ENCODE results near the gene PLXNA3. TPM values are rescaled to one million over a fixed set of nuclear protein-coding genes. Genes with fewer than 3 reads are reported as not detected.

The PLXNA3 gene
- polyA plus RNA-seq, 3 donors: 0.02 to 10.9 TPM; not detected in 1

- DNase-seq: no peak
- H3K36me3 ChIP-seq (replicated peaks in 1 of 2; ENCODE audit: control insufficient read depth in 1 of 2, insufficient read depth in 2 of 2, low read length in 2 of 2): no peaks in the 10 kb centered on the region
Observed at GRCh38 chrX:154469114-154469513, 11.0 kb downstream of the PLXNA3 start.

GRCh38 chrX:154469880-154470279, 11.8 kb downstream of the PLXNA3 start:
- H3K36me3 ChIP-seq (replicated peaks in 1 of 2; ENCODE audit: control insufficient read depth in 1 of 2, insufficient read depth in 2 of 2, low read length in 2 of 2): no peaks in the 10 kb centered on the region
- H3K9me3 ChIP-seq (replicated peaks in 1 of 2; ENCODE audit: control insufficient read depth in 1 of 2, insufficient read depth in 1 of 2, low read length in 2 of 2): peaks cover 0 to 4% of the 10 kb centered on the region in 2 donors
- H2AFZ ChIP-seq (ENCODE audit: insufficient read depth, low read depth, low read length, poor library complexity, severe bottlenecking): no peak overlapping the region
- no peaks in the 10 kb centered on the region for H3K36me3 Mint-ChIP-seq
- H3K4me3 Mint-ChIP-seq: no peak overlapping the region
- H4K20me1 ChIP-seq (ENCODE audit: insufficient read depth, low read length): no peaks in the 10 kb centered on the region
- no peak for TF ChIP-seq CTCF (IDR thresholded peaks at IDR 0.05)
- H3K27ac ChIP-seq (ENCODE audit: low read depth in 1 of 2, low read length in 2 of 2): no peak overlapping the region
- no peak overlapping the region for H3K27ac Mint-ChIP-seq
- no peak overlapping the region for H3K4me3 ChIP-seq (replicated peaks in 1 of 3; ENCODE audit: low read depth in 2 of 3, low read length in 3 of 3)
- no peaks in the 10 kb centered on the region for H3K4me1 Mint-ChIP-seq
- H3K9me3 Mint-ChIP-seq: peaks cover 0 to 7% (median 0%) of the 10 kb centered on the region in 7 donors
- 95% methylated on average over 13 of the region's 18 CpGs for WGBS (ENCODE audit: insufficient coverage)
- no peaks in the 10 kb centered on the region for H3K4me1 ChIP-seq (ENCODE audit: control insufficient read depth in 1 of 2, insufficient read depth in 2 of 2, low read length in 2 of 2)
- peaks cover 0 to 6% (median 2%) of the 10 kb centered on the region in 3 donors for H3K27me3 Mint-ChIP-seq (ENCODE audit: low read depth in 3 of 3)
- no peaks in the 10 kb centered on the region for H3K79me2 ChIP-seq (ENCODE audit: insufficient read depth, low read length)
- intact Hi-C loops (cut with micrococcal nuclease): no loop called here
- H3K9ac ChIP-seq (ENCODE audit: insufficient read depth, low read length, poor library complexity, severe bottlenecking): no peak overlapping the region
- no peak overlapping the region for H3K4me2 ChIP-seq (replicated peaks; ENCODE audit: extremely low read depth, low read length, poor library complexity, severe bottlenecking)
- no peaks in the 10 kb centered on the region for H3K27me3 ChIP-seq (ENCODE audit: control insufficient read depth in 2 of 2, insufficient read depth in 2 of 2, low read length in 2 of 2)
- DNase-seq: no peak

More at GRCh38 chrX:154469114-154469513, 11.0 kb downstream of the PLXNA3 start:
- H3K4me2 ChIP-seq (replicated peaks; ENCODE audit: extremely low read depth, low read length, poor library complexity, severe bottlenecking): no peak overlapping the region
- Mint-ChIP-seq H3K36me3 (no peaks in the 10 kb centered on the region), H3K4me3 (no peak overlapping the region), H3K4me1 (no peaks in the 10 kb centered on the region), H3K9me3 (peaks cover 0 to 7% (median 0%) of the 10 kb centered on the region in 7 donors), H3K27me3 (ENCODE audit: low read depth in 3 of 3) (peaks cover 0 to 6% (median 2%) of the 10 kb centered on the region in 3 donors), H3K27ac (no peak overlapping the region)
- H3K4me1 ChIP-seq (ENCODE audit: control insufficient read depth in 1 of 2, insufficient read depth in 2 of 2, low read length in 2 of 2): no peaks in the 10 kb centered on the region
- TF ChIP-seq CTCF (IDR thresholded peaks at IDR 0.05): no peak
- H4K20me1 ChIP-seq (ENCODE audit: insufficient read depth, low read length): no peaks in the 10 kb centered on the region
- H3K27ac ChIP-seq (ENCODE audit: low read depth in 1 of 2, low read length in 2 of 2): no peak overlapping the region
- no peaks in the 10 kb centered on the region for H3K27me3 ChIP-seq (ENCODE audit: control insufficient read depth in 2 of 2, insufficient read depth in 2 of 2, low read length in 2 of 2)
- H3K9ac ChIP-seq (ENCODE audit: insufficient read depth, low read length, poor library complexity, severe bottlenecking): no peak overlapping the region
- no CpG with 5 or more reads among the region's 9 CpGs for WGBS (ENCODE audit: insufficient coverage)
- peaks cover 0 to 4% of the 10 kb centered on the region in 2 donors for H3K9me3 ChIP-seq (replicated peaks in 1 of 2; ENCODE audit: control insufficient read depth in 1 of 2, insufficient read depth in 1 of 2, low read length in 2 of 2)
- intact Hi-C loops (cut with micrococcal nuclease): no loop called here
- H3K4me3 ChIP-seq (replicated peaks in 1 of 3; ENCODE audit: low read depth in 2 of 3, low read length in 3 of 3): no peak overlapping the region
- H2AFZ ChIP-seq (ENCODE audit: insufficient read depth, low read depth, low read length, poor library complexity, severe bottlenecking): no peak overlapping the region
- no peaks in the 10 kb centered on the region for H3K79me2 ChIP-seq (ENCODE audit: insufficient read depth, low read length)

All from CD14-positive monocyte (primary cell).